Measurements from ENCODE around the gene LMO1.

The LMO1 gene

GRCh38 chr11:8287703-8288102 lies 24.0 kb upstream of the LMO1 start:
- no peak for DNase-seq (ENCODE audit: low read depth in 1 of 2, low spot score in 1 of 2)
- Histone ChIP-seq H3K27ac (replicated peaks) (no peak overlapping the region), H3K27me3 (ENCODE audit: insufficient read depth, poor library complexity, severe bottlenecking) (peaks cover 6% of the 10 kb centered on the region), H3K4me3 (replicated peaks; ENCODE audit: insufficient read depth, low read length) (no peak overlapping the region)
- TF ChIP-seq SPI1 (IDR thresholded peaks at IDR 0.05; ENCODE audit: borderline replicate concordance, low read depth): no peak
- TF ChIP-seq POLR2AphosphoS5 (IDR thresholded peaks at IDR 0.05; ENCODE audit: low read depth): no peak
- TF ChIP-seq CTCF (IDR thresholded peaks at IDR 0.05; ENCODE audit: insufficient read depth, low read length): no peak
- TF ChIP-seq REST (IDR thresholded peaks at IDR 0.05; ENCODE audit: insufficient replicate concordance, low read depth): no peak
- TF ChIP-seq GABPA (IDR thresholded peaks at IDR 0.05; ENCODE audit: low read depth): no peak

GRCh38 chr11:8287297-8287696 lies 23.6 kb upstream of the LMO1 start:
- peaks cover 6% of the 10 kb centered on the region for H3K27me3 ChIP-seq (ENCODE audit: insufficient read depth, poor library complexity, severe bottlenecking)
- TF ChIP-seq POLR2AphosphoS5 (IDR thresholded peaks at IDR 0.05; ENCODE audit: low read depth) (no peak), CTCF (IDR thresholded peaks at IDR 0.05; ENCODE audit: insufficient read depth, low read length) (no peak), GABPA (IDR thresholded peaks at IDR 0.05; ENCODE audit: low read depth) (no peak)

GRCh38 chr11:8286886-8287285 lies 23.2 kb upstream of the LMO1 start:
- TF ChIP-seq POLR2AphosphoS5 (IDR thresholded peaks at IDR 0.05; ENCODE audit: low read depth) (no peak), GABPA (IDR thresholded peaks at IDR 0.05; ENCODE audit: low read depth) (no peak), REST (IDR thresholded peaks at IDR 0.05; ENCODE audit: insufficient replicate concordance, low read depth) (no peak), CTCF (IDR thresholded peaks at IDR 0.05; ENCODE audit: insufficient read depth, low read length) (no peak), SPI1 (IDR thresholded peaks at IDR 0.05; ENCODE audit: borderline replicate concordance, low read depth) (no peak)
- Histone ChIP-seq H3K27me3 (ENCODE audit: insufficient read depth, poor library complexity, severe bottlenecking) (peaks cover 6% of the 10 kb centered on the region), H3K4me3 (replicated peaks; ENCODE audit: insufficient read depth, low read length) (no peak overlapping the region), H3K27ac (replicated peaks) (no peak overlapping the region)
- no peak for DNase-seq (ENCODE audit: low read depth in 1 of 2, low spot score in 1 of 2)

More at GRCh38 chr11:8287297-8287696, 23.6 kb upstream of the LMO1 start:
- no peak overlapping the region for H3K4me3 ChIP-seq (replicated peaks; ENCODE audit: insufficient read depth, low read length)
- no peak overlapping the region for H3K27ac ChIP-seq (replicated peaks)
- no peak for DNase-seq (ENCODE audit: low read depth in 1 of 2, low spot score in 1 of 2)

- Histone ChIP-seq H3K27ac (replicated peaks) (no peak overlapping the region), H3K27me3 (ENCODE audit: insufficient read depth, poor library complexity, severe bottlenecking) (peaks cover 6% of the 10 kb centered on the region), H3K4me3 (replicated peaks; ENCODE audit: insufficient read depth, low read length) (no peak overlapping the region)
- no peak for DNase-seq (ENCODE audit: low read depth in 1 of 2, low spot score in 1 of 2)
- TF ChIP-seq CTCF (IDR thresholded peaks at IDR 0.05; ENCODE audit: insufficient read depth, low read length) (no peak), SPI1 (IDR thresholded peaks at IDR 0.05; ENCODE audit: borderline replicate concordance, low read depth) (no peak), REST (IDR thresholded peaks at IDR 0.05; ENCODE audit: insufficient replicate concordance, low read depth) (no peak), GABPA (IDR thresholded peaks at IDR 0.05; ENCODE audit: low read depth) (no peak)
Observed at GRCh38 chr11:8285796-8286195, 22.1 kb upstream of the LMO1 start.

Data from HL-60 (cell line).